ENCODE results near the gene USP24. TPM values are rescaled to one million over a fixed set of nuclear protein-coding genes. Genes with fewer than 3 reads are reported as not detected.

Gene USP24
- total and polyA plus RNA-seq, 3 donors from 2014 or later, result 20.2 to 50.9 (median 50.3) TPM

DNA sequence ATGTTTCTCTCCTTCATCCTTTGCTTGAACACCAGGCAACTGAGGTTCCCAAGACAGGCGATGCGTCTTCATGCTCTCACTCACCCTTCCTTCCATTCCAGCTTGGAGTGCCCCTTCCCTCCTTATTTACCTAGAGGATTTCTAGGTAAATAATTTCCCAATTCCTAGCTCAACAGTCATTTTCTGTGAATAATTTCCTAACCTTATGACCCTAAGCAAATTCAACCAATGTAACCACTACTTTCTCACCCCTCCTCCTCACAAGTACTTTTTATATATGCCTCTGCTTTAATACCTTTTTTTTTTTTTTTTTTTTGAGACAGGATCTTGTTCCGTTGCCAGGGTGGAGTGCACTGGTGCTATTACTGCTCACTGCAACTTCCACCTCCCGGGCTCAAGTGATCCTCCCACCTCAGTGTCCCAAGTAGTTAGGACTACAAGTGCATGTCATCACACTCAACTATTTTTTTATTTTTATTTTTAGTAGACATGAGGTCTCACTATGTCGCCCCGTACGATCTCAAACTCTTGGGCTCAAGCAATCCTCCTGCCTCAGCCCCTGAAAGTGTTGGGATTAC lies 86.7 kb downstream of the USP24 start:
- Histone ChIP-seq H3K27me3 (no peaks in the 10 kb centered on the region), H3K9me3 (no peaks in the 10 kb centered on the region), H3K4me1 (no peaks in the 10 kb centered on the region), H3K27ac (no peak overlapping the region), H3K4me3 (no peak overlapping the region), H3K36me3 (ENCODE audit: low read depth, missing control alignments) (no peaks in the 10 kb centered on the region)
- WGBS, 2 donors, result 95 to 97% methylated on average over 7 of the region's 7 CpGs
- intact Hi-C loops (cut with DNase I; ENCODE audit: low total_unique reads), result no loop called here
- TF ChIP-seq POLR2A (IDR thresholded peaks at IDR 0.05), result no peak
- TF ChIP-seq, protein P1, sequence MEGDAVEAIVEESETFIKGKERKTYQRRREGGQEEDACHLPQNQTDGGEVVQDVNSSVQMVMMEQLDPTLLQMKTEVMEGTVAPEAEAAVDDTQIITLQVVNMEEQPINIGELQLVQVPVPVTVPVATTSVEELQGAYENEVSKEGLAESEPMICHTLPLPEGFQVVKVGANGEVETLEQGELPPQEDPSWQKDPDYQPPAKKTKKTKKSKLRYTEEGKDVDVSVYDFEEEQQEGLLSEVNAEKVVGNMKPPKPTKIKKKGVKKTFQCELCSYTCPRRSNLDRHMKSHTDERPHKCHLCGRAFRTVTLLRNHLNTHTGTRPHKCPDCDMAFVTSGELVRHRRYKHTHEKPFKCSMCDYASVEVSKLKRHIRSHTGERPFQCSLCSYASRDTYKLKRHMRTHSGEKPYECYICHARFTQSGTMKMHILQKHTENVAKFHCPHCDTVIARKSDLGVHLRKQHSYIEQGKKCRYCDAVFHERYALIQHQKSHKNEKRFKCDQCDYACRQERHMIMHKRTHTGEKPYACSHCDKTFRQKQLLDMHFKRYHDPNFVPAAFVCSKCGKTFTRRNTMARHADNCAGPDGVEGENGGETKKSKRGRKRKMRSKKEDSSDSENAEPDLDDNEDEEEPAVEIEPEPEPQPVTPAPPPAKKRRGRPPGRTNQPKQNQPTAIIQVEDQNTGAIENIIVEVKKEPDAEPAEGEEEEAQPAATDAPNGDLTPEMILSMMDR (IDR thresholded peaks at IDR 0.05), result no peak
- DNase-seq, result no peak

DNA sequence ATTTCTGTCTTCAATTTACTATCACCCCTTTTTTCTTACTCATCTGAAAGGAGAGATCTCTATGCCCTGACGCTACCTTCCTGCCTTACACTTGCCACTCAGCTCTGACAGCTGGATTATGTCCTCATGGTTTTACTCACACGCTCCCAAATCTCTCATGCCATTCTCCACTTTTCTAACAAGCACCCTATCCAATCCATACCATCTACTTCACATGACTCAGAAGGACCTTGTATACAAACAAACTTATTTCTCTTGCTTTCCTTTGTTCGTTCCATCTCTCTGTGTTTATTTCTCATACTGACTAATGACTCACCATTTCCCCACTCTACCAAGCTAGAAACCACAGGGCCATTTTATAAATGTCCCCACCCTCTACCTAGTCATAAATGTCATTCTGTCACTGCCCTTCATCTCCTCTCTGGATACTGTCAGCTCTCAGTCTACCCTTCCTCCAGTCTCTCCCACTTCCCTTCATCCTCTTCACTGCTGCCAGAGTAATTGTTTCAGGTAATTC lies 87.3 kb downstream of the USP24 start:
- DNase-seq, result no peak
- no peaks in the 10 kb centered on the region for H3K27me3 ChIP-seq
- intact Hi-C loops (cut with DNase I; ENCODE audit: low total_unique reads), result no loop called here
- H3K36me3 ChIP-seq (ENCODE audit: low read depth, missing control alignments), result no peaks in the 10 kb centered on the region
- no peaks in the 10 kb centered on the region for H3K4me1 ChIP-seq
- H3K9me3 ChIP-seq, result no peaks in the 10 kb centered on the region
- TF ChIP-seq, protein P1 (IDR thresholded peaks at IDR 0.05), result no peak
- no peak for TF ChIP-seq POLR2A (IDR thresholded peaks at IDR 0.05)
- WGBS, 2 donors, result 95 to 99% methylated on average over 3 of the region's 3 CpGs
- no peak overlapping the region for H3K4me3 ChIP-seq
- H3K27ac ChIP-seq, result no peak overlapping the region

DNA sequence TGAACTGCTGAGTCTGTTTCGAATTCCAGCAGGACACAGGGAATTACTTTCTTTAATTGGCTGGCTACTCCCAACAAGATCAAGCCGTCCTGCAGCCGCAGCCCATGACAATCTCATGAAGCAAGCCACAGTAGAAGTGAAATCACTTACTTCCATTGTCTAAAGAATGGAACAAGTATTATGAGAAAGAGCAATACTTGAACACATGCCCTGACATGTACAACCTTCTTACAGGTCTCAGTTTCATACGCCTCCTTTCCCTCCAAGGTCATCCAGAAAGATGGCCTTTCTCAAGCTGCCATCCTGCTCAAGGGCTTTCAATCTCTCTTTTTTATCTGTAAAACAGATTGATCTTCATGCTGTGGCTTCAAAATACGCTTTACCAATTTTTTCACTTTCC lies 90.7 kb downstream of the USP24 start:
- Histone ChIP-seq H3K27ac (no peak overlapping the region), H3K27me3 (no peaks in the 10 kb centered on the region), H3K36me3 (ENCODE audit: low read depth, missing control alignments) (no peaks in the 10 kb centered on the region), H3K4me1 (no peaks in the 10 kb centered on the region), H3K4me3 (no peak overlapping the region), H3K9me3 (no peaks in the 10 kb centered on the region)
- TF ChIP-seq, protein P1 (IDR thresholded peaks at IDR 0.05), result no peak
- no peak for TF ChIP-seq POLR2A (IDR thresholded peaks at IDR 0.05)
- DNase-seq, result no peak
- WGBS, 2 donors, result 92% methylated on average over 5 of the region's 5 CpGs
- intact Hi-C loops (cut with DNase I; ENCODE audit: low total_unique reads), result no loop called here

DNA sequence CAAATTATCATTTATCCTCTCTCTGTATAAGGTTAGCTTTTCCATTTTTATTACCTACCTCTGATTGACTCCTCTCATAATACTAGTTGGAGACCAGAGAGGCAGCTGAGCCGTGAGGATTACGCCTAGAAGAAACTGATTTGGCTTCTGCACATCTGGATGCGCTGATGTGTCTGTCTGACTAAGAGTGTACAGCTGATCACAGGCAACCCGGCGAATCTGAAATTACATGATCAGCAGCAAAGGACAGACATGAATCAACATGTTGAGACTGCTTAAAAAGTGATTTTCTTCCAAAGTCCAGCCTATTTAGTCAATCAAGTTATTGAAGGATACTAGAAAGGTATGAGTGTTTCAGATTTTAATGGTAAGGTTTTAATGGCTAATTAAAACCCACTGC lies 94.6 kb downstream of the USP24 start:
- no peaks in the 10 kb centered on the region for H3K36me3 ChIP-seq (ENCODE audit: low read depth, missing control alignments)
- H3K4me3 ChIP-seq, result no peak overlapping the region
- H3K9me3 ChIP-seq, result no peaks in the 10 kb centered on the region
- WGBS, 2 donors, result 92 to 96% methylated on average over 5 of the region's 5 CpGs
- intact Hi-C loops (cut with DNase I; ENCODE audit: low total_unique reads), result no loop called here
- no peaks in the 10 kb centered on the region for H3K27me3 ChIP-seq
- H3K27ac ChIP-seq, result no peak overlapping the region
- no peak for DNase-seq
- H3K4me1 ChIP-seq, result no peaks in the 10 kb centered on the region
- TF ChIP-seq, protein P1 (IDR thresholded peaks at IDR 0.05), result no peak
- TF ChIP-seq POLR2A (IDR thresholded peaks at IDR 0.05), result no peak
